ENCODE data around the gene RMND1. TPM values are rescaled to one million over a fixed set of nuclear protein-coding genes. Genes with fewer than 3 reads are reported as not detected.

RMND1 gene
- total and polyA plus RNA-seq, 2 of the 13 experiments (the other 11 are each of a cell fraction or from before 2014, with no cell fraction given), result 34.0 to 72.5 TPM

DNA sequence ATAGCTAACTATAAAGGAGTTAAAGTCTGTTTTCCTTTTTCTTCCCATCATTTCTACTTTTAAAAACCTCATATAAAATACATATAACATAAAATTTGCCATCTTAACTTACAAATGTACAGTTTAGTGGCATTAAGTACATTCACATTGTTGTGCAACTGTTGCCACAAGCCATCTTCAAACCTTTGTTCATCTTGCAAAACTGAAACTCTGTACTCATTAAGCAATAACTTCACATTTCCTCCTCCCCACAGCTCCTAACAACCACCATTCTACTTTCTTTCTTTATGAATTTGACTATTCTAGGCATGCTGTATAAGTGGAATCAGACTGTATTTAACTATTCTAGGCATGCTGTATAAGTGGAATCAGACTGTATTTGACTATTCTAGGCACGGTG is 46.4 kb upstream of the RMND1 start (continued):
- TF ChIP-seq SP5 (CRISPR knock-in tag; IDR thresholded peaks at IDR 0.05; ENCODE audit: borderline replicate concordance, low read depth) (0 out of 2 replicates have a peak, but pooled peaks have one; percentile 11), PREB (CRISPR knock-in tag; IDR thresholded peaks at IDR 0.05) (no peak), PRDM4 (CRISPR knock-in tag; IDR thresholded peaks at IDR 0.05; ENCODE audit: borderline replicate concordance) (no peak), KDM6A (CRISPR knock-in tag; IDR thresholded peaks at IDR 0.05; ENCODE audit: low read depth) (0 out of 2 replicates have a peak, but pooled peaks have one; percentile 31), ZMAT3 (CRISPR knock-in tag; conservative IDR thresholded peaks at IDR 0.05) (no peak), ZBTB38 (CRISPR knock-in tag; IDR thresholded peaks at IDR 0.05) (no peak), THAP11 (CRISPR knock-in tag; IDR thresholded peaks at IDR 0.05) (0 out of 2 replicates have a peak, but pooled peaks have one; percentile 38), REXO4 (CRISPR knock-in tag; IDR thresholded peaks at IDR 0.05; ENCODE audit: borderline replicate concordance) (no peak), ARHGAP35 (CRISPR knock-in tag; IDR thresholded peaks at IDR 0.05; ENCODE audit: borderline replicate concordance) (no peak), HES4 (CRISPR knock-in tag; IDR thresholded peaks at IDR 0.05; ENCODE audit: borderline replicate concordance) (no peak), NPAS2 (CRISPR knock-in tag; IDR thresholded peaks at IDR 0.05; ENCODE audit: borderline replicate concordance) (no peak), ZNF12 (CRISPR knock-in tag; IDR thresholded peaks at IDR 0.05) (peak; percentile 54; the same call in 1 of the 2 replicates), IRF2 (CRISPR knock-in tag; IDR thresholded peaks at IDR 0.05) (no peak), GTF3A (CRISPR knock-in tag; conservative IDR thresholded peaks at IDR 0.05) (no peak), HNRNPL (IDR thresholded peaks at IDR 0.05; ENCODE audit: low read depth, low read length) (no peak), NR2F6 (IDR thresholded peaks at IDR 0.05) (peak; percentile 28; the same call in 1 of the 2 replicates), NR2F6 (CRISPR knock-in tag; IDR thresholded peaks at IDR 0.05) (peak; percentile 34; the same call in 1 of the 2 replicates), MED8 (CRISPR knock-in tag; IDR thresholded peaks at IDR 0.05; ENCODE audit: insufficient replicate concordance) (no peak)
- TF ChIP-seq, protein P1, sequence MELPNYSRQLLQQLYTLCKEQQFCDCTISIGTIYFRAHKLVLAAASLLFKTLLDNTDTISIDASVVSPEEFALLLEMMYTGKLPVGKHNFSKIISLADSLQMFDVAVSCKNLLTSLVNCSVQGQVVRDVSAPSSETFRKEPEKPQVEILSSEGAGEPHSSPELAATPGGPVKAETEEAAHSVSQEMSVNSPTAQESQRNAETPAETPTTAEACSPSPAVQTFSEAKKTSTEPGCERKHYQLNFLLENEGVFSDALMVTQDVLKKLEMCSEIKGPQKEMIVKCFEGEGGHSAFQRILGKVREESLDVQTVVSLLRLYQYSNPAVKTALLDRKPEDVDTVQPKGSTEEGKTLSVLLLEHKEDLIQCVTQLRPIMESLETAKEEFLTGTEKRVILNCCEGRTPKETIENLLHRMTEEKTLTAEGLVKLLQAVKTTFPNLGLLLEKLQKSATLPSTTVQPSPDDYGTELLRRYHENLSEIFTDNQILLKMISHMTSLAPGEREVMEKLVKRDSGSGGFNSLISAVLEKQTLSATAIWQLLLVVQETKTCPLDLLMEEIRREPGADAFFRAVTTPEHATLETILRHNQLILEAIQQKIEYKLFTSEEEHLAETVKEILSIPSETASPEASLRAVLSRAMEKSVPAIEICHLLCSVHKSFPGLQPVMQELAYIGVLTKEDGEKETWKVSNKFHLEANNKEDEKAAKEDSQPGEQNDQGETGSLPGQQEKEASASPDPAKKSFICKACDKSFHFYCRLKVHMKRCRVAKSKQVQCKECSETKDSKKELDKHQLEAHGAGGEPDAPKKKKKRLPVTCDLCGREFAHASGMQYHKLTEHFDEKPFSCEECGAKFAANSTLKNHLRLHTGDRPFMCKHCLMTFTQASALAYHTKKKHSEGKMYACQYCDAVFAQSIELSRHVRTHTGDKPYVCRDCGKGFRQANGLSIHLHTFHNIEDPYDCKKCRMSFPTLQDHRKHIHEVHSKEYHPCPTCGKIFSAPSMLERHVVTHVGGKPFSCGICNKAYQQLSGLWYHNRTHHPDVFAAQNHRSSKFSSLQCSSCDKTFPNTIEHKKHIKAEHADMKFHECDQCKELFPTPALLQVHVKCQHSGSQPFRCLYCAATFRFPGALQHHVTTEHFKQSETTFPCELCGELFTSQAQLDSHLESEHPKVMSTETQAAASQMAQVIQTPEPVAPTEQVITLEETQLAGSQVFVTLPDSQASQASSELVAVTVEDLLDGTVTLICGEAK (IDR thresholded peaks at IDR 0.05), result no peak
- TF ChIP-seq, protein P1 (CRISPR knock-in tag; IDR thresholded peaks at IDR 0.05), result no peak

Measured in HepG2 (cell line).